NCI-H1092 treated with DMSO at 0.1 percent for 48 hours (cell line): ENCODE data around the gene CTNND1.
"Not testable (repeated sequence)": the region's sequence is repeated elsewhere in the genome, so short reads cannot be mapped to it uniquely, and the experiment has no call there.

Experiments
- DNase-seq: peaks from one replicate; lab custom pipeline; 2025; lab: John Stamatoyannopoulos, UW

The CTNND1 gene

DNA sequence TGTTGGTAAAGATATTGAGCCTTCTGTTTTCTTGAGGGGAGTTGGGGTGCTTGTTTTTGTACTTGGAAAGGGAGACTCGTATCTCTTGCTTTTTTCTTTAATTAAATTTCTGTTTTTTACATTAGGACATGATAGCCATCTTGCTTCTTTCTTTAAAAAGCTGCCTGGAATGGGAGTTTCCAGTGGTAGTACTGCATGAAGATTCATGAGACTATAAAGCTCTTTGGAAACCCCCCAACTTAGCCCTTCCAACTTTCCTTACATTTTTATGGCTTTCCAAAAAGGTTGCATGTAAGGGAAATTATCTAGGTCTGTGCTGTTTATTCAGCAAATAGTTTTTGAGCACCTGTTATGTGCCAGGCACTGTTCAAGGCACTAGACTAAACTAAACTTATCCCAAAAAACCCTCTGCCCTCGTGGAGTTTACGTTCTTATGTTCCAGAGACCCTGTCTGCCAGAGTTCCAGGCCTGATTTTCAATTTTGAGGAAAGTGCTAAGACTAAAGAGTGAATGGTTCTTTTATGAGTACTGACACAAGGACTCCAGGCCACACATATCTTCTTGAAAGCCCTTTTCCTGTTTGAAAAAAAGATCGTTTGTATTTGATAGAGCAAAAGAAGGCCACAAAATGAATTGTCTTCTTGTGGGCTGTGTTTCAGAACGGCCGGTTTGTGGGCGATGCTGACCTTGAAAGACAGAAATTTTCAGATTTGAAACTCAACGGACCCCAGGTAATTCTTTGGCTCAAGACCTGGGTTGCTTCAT is 31.9 kb downstream of the CTNND1 start:
- no peak for DNase-seq

DNA sequence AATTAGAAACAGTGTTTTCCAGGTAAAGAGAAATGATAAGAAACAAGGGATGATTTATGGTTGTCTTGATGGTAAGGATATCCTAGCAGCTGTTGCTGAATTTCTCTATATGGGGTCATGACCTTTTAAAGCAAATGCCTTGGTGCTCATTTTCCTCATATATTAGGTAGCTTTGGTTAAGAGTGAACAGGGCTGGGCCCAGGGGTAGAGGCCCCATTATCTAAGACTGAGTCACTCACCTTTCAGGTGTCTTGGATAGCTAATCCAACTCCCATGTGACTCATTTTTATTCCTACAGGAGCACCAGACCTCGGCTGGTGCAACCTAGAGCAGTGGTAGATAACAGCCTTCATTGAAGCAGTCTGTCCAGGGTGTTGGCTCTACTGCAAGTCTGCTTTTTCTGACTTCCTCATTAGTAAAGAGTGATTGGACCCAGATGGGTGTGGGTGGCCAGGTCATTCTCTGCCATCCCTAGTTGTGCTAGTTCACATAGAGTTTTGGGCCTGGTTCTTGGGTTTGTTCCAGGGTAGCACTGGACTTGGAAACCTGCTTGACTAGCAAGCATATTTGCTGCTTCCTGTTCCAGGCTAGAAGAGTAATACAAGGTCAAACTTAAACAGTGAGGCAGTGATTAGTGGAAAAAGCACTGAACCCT is 37.4 kb downstream of the CTNND1 start:
- DNase-seq, result no peak

DNA sequence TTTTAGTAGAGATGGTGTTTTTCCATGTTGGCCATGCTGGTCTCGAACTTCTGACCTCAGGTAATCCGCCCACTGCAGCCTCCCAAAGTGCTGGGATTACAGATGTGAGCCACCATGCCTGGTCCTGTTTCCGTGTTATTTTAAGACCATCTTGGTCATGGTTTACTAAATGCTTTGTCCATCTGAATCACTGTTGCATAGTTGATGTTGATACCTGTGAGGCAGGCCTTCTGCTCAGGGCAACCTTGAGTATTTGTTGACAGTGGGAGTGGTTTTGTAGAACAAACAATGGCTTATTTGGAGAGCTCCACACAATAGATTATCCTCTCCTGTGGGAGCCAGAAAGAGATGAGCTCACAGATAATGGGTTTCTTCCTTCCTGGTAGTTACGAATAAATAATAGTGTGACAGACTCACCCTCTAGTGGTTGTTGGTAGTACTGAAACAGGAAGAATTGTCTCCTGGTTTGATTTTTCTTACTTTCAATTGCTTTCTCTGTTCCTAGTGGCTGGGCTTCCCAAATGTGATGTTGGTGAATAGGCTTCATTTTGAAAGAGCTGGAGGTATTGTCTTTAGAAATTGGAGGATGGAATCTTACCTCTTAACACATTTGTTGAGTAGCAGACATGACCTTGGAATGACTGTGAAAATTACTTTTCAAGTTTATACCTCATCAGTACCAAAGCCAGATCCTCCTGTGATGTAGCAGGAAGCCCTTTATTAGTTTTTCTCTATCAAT is 39.0 kb downstream of the CTNND1 start:
- DNase-seq, result peak; percentile 89

DNA sequence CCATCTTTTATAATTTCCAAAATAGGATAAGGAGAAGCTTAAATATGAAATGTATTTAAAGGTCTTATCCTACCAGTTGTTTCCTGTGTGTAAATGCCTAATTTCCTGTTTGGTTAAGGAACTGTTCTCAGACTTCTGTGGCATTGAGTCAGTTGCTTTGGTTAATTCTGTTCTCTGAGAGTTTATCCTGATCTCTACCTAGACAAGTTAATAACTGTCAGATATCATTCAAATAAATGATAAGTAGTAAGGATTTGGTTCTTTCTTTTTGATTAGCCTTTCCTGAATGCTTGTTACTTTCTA is 39.5 kb downstream of the CTNND1 start:
- no peak for DNase-seq

DNA sequence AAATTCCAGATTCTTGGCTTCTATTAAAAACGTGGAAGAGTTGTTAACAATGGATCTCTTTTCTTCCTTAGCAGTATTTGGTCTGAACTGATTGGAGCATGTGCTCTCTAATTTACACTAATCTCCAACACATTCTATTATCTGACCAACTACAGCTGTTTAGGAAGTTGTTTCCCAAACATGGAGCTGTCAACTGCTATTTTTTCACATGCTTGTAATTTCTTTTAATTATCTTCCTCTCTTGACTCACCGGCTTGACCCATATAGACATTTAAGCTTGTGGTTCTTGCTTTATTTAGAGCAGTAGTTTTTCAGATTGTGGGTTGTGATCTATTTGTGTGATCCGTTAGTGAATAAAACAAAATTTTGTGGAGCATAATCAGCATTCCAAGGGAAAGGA is 40.8 kb downstream of the CTNND1 start:
- no peak for DNase-seq

DNA sequence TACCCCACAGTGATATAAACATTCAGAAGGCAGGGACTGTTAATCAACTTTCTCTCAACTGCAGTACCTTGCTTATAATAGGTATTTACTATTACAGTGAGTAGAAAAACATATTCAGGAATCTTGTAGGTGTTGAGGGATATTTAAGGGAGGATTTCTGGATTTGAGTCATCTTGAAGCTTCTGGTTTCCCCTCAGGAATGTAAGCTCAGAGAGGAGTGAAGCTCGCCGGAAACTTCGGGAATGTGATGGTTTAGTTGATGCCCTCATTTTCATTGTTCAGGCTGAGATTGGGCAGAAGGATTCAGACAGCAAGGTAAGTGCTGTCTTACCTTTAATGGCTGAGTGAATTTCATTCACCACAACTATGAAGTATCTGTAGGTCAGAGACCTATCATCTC is 42.9 kb downstream of the CTNND1 start:
- no peak for DNase-seq

DNA sequence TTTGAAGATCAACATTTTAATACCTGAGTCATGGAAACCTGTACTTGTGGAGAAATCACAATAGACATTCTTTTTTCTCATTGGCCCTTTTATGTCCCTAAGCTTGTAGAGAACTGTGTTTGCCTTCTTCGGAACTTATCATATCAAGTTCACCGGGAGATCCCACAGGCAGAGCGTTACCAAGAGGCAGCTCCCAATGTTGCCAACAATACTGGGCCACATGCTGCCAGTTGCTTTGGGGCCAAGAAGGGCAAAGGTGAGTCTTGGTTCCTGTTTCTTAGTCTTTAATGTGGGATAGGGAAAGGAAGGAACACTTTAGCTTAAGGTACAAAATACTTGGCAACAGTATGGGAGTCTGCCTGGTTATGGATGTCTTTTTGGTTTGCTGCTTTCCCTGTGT is 44.2 kb downstream of the CTNND1 start:
- no peak for DNase-seq

DNA sequence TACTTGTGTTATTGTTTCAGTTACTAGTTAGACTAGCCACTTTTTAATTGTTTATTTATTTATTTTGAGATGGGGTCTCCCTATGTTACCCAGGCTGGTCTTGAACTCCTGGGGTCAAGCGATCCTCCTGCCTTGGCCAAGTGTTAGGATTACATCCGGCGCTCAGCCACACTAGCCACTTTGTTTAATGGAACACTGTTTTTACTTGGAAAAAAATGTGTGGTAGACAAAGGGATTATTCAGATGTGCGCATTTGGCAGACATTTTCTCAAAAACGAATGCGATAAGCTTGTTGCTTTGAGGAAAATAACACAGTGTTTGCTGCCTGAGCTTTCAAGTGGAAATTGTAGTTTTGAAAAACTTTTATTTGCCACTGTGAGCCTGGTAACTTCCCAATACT is 51.0 kb downstream of the CTNND1 start:
- DNase-seq, result no peak

DNA sequence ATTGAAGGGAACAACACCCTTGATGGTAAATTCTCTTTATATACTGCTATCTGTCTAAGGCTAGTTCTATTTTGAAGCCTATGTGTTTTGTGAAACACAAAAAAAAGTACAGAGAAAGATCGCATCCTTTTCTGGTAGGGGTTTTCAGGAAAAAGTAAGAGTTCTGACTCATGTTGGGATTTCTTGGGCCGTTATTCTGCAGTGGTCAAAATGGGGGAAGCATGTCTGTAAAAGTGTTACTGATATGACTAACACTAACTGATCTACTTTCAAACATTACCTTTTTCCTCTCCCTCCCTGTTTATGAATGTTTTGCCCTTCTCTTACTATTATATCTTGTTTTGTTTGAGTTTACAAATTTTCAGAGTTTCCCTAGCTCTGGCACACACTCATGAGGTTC is 53.9 kb downstream of the CTNND1 start:
- DNase-seq, result no peak

DNA sequence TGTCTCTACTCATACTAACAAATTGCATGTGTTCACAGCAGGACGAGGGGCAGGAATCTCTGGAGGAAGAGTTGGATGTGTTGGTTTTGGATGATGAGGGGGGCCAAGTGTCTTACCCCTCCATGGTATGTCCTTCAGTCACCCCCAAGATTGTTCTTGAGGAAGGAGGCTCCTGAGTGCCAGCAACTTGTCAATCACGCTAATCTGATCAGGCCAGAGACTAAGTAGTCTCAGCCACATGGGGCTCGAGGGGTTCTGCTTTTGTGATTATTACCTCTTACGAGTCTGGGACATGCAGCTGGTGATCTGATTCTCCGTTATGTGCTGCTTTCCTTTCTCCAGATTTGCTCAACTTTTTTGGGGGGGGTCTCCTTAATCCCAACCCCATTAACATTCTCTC is 54.3 kb downstream of the CTNND1 start:
- no peak for DNase-seq

DNA sequence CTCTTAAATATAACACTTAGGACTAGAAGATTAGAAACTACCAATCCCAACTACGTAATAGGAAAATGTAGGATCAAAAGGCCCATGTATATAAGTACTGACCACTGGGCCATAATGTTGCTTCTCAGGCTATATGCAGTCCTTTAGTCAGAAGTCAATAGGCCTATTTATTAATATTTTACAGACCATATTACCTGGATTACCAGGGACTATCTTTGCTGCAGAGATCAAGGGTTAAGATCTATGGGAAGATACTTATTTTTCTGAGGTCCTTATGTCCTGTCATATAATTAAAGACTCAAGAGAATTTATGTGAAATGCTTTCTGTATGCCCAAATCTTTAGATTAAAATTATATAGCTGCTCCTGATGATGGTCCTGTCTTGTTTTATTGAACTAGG is 57.2 kb downstream of the CTNND1 start:
- no peak for DNase-seq

DNA sequence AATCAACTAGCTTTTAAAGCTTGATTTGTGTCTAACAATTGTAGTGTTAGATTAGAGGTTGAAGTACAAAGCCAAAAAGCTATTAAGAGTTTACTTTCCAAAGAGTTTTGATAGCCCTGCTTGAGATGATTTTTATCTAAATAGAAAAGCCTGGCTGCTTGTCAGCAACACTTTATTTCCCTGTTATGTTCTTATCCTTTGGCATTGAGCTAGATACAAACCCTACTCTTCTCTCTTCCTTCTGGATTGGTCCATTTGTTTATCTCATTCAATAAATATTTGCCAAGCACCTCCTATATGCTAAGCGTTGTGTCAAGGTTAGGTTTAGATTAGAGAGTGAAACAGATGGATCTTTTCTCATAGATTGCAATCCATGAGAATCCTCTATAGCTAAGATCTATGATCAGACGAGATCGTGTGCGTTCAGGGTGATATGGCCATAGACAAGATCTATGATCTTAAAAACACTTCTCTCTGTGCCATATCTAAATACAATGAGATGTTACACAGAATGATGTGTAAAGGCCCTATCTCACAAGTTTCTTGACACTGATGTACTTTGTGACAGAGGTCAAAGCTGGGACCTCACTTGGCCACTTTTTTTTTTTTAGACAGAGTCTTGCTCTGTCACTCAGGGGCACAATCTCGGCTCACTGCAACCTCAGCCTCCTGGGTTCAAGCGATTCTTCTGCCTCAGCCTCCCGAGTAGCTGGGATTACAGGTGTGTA is 57.8 kb downstream of the CTNND1 start:
- no peak for DNase-seq

DNA sequence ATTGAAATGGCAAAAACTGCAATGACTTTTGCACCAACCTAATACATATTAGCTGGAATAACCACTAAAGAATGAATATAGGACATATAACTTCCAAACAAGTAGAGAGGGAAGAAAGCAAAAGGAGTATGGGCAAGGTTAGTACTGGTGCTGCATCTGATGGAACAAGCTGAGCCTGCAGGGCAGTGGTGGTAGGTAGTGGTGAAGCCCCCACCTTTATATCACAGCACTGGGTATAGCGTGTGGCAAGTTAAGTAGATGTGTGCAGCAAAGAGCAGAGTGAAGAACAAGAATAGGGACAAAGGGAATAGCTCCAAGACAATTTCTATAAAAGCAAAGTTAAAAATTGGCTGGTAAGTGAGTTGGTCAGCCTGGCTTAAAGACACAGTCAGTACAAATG is 62.3 kb downstream of the CTNND1 start:
- no peak for DNase-seq

DNA sequence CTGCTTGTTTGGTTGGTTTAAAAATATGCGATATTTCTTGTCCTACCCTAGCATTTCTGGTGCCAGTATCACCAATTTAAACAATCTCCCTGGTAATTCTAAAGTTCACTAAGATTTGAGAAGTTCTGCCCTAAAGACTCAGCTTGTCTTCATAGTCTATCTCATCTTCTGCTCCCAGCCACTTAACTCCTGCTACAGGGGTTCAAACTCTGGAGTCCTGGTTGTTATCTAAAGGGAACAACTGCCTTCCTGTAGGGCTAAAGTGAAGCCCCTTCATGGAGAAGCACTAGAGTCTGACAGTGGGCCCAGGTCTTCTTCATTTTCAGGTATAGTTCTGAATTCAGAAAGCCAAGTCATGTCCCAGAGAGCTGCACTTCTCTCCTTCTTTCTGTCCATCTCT is 73.2 kb downstream of the CTNND1 start:
- no peak for DNase-seq

DNA sequence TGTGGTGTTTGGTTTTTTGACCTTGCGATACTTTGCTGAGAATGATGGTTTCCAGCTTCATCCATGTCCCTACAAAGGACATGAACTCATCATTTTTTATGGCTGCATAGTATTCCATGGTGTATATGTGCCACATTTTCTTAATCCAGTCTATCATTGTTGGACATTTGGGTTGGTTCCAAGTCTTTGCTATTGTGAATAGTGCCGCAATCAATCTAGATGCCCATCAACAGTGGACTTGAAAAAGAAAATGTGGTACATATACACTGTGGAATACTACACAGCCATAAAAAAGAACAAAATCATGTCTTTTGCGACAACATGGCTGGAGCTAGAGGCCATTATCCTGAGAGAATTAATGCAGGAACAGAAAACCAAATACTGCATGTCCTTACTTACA is 77.0 kb downstream of the CTNND1 start:
- not testable (repeated sequence) for DNase-seq

DNA sequence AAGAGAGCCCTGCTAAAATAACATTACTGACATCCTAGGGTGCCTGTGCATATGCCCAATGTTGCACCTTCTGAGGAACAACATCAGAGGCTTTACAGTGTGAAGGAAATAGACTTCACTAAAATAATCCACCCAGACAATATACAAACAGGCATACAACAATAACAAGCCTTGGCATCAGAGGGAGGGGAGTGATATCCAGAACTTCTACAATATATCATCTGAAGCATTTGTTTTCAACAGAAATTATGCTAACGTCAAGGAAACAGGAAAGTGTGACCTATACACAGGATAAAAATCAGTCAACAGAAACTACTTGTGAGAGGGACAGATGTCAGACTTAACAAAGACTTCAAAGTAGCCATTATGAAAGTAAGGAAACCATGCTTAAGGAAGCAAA is 81.3 kb downstream of the CTNND1 start:
- no peak for DNase-seq

DNA sequence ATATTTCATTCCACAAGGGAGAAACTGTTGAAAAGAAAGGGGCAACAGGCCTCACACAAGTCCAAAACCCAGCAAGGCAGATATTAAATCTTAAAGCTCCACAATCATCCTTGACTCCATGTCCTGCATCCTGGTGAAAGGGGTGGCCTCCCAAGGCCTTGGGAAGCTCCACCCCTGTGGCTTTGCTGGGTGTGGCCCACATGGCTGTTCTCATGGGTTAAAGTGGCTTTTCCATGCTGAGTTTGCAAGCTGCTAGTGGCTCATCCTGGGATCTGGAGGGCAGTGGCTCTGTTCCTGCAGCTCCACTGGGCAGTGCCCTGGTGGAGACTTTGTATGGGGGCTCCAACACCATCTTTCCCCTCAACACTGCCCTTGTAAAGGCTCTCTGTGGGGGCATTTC is 106.4 kb downstream of the CTNND1 start:
- no peak for DNase-seq

DNA sequence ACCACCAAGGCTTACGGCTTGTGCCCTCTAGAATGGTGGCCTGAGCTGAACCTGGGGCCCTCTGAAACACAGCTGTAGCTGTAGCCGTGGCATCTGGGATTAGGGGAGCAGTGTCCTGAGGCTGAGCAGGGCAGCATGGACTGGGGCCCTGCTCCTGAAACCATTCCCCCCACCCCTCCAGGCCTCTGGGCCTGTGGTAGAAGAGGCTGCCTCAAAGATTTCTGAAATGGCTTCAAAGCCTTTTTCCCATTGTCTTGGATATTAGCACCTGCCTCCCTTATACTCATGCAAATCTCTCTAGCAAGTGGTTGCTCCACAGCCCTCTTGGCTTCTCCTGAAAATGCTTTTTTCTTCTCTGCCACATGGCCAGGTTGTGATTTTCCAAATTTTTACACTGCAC is 106.9 kb downstream of the CTNND1 start:
- DNase-seq, result no peak
